GM18526 (cell line): ENCODE measurements around the gene ZBTB43.

Experiments
- POLR2A ChIP-seq: IDR thresholded peaks from 3 replicates; pipeline ENCODE4 v1.6.1; 2011; ENCODE audit not compliant: insufficient read length; ENCODE audit errors: extremely low read depth

Gene ZBTB43

GRCh38 chr9:126862104-126862761 is 57.4 kb downstream of the ZBTB43 start:
- TF ChIP-seq POLR2A, result no peak

DNA sequence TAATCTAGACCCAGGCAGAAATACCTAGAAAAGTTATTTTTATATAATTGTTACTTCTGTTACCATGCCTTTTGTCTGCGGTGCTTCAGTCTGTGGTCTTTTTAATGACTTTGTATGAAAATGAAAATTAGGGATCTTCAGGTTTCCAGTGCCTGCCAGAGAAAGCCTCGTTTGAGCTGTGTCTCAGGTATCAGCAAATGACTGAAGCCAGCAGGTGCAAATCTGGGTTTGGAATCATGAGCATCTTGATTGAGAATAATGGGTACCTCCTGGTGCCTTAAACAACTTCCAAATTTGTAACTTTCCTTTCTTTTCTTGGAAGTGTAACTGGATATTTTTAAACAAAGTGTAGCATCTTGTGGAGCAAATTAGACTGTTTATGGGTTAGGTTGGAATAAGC is 59.9 kb downstream of the ZBTB43 start:
- TF ChIP-seq POLR2A, result no peak

- TF ChIP-seq POLR2A, result no peak
Measured at GRCh38 chr9:126869368-126869767, 64.5 kb downstream of the ZBTB43 start.

- TF ChIP-seq POLR2A, result no peak
Measured at GRCh38 chr9:126872516-126872915, 67.7 kb downstream of the ZBTB43 start.

DNA sequence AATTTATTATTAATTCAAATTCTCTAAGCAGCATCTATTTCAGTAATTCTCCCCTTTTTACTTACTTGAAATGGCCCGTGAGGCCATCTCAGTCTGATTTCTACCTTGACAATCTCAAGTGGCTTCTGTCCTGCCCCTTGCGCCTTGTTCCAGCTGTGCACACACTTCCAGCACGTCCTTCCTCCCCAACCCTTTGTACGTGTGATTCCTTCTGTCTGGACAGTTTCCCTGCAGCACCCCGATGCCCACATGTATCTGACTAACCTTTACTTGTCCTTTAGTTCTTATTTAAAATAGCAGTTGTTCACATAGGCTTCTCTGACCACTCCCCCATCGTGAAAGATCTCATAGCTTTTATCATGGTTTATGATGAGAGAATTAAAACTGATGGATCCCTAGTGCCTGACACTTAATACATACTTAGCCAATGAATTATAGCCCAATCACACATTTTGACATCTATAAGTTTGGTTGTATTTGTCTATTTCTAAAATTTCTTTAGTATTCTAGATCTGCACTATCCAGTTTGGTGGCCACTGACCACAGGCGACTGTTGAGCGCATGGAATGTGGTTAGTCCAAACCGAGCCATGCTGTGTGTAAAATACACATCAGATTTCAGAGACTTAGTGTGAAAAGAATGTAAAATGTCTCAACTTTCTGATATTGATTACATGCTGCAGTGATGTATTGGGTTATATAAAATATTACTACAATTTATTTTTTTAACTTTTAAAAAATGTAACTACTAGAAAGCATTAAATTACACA is 69.9 kb downstream of the ZBTB43 start:
- no peak for TF ChIP-seq POLR2A

DNA sequence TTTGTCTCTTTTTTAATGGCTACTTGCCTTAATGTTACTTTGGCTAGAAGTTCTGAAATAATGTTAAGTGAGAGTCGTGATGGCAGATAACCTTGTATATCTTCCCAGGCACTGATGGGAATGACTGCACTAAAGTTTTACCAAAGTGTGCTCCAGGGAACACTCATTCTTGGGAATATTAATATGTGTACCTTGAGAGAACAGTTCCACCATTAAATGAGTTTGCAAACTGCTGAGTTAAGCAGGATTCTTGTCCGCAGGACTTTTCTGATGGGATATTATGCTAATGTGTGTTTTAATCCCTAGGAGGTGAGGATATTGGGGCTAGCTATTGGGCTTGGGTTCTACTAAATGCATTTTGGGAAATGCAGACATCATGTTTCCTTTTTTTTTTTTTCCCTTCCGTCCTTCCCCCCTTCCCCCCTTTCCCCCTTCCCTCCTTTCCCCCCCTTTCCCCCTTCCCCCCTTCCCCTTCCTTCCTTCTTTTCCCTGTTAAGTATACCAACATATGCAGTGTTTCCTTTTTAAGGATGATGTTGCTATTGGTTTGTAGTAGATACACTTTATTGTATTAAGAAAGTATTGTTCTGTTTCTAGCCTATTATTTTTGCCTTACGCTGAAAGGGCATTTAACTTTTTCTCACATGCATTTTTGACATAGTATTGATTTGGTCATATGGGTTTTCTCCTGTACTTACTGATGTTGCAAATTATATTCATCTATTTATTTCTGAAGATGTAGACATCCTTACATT is 71.1 kb downstream of the ZBTB43 start:
- no peak for TF ChIP-seq POLR2A

DNA sequence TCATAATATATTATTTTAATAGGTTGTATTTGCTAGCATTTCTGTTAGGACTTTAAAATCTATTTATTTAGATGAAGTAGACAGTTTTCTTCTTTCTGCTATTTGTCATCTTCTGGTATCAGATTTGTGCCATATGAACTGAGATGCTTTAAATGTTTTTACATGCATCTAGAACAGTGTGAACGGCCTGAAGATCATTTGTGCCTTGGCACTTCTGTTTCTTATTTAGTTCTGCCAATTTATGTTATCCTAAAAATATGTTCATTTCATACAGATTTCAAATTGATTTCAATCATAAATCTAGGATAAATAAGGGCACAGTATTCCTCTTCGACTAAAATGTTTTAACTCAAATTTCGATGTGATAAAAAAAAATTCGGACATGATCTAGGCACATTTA is 71.7 kb downstream of the ZBTB43 start:
- TF ChIP-seq POLR2A, result no peak

GRCh38 chr9:126877418-126877817 is 72.6 kb downstream of the ZBTB43 start:
- TF ChIP-seq POLR2A, result no peak

DNA sequence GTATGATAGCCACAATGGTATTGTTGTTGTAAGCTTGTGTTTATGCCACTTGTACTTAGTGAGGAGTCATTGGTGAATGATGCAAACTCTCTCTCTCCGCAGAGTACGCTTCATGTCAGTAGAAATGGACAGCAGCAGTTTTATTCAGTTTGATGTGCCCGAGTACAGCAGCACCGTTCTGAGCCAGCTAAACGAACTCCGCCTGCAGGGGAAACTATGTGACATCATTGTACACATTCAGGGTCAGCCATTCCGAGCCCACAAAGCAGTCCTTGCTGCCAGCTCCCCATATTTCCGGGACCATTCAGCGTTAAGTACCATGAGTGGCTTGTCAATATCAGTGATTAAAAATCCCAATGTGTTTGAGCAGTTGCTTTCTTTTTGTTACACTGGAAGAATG is 74.4 kb downstream of the ZBTB43 start:
- TF ChIP-seq POLR2A, result no peak

GRCh38 chr9:126880226-126880946 is 75.5 kb downstream of the ZBTB43 start:
- no peak for TF ChIP-seq POLR2A

- TF ChIP-seq POLR2A, result no peak
Measured at GRCh38 chr9:126880947-126881332, 76.1 kb downstream of the ZBTB43 start.

DNA sequence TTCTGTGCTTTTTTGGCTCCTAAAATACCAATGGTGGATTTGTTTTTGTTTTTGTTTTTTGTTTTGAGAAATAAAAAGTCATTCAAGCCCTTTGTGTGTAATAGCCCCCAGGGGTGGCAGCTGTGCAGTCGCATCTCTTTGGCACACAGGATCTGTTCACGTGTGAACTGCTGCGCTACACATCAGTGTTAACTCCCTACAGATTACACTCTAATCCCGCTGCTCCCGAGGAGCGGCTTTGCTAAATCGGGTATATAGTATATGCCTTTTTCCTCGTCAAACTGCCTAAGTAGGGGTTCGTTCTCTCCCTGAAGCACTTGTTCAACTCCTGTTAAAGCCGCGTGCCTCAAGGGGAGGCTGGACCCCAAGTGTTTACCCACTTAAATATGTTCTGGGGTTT is 77.9 kb downstream of the ZBTB43 start:
- no peak for TF ChIP-seq POLR2A

DNA sequence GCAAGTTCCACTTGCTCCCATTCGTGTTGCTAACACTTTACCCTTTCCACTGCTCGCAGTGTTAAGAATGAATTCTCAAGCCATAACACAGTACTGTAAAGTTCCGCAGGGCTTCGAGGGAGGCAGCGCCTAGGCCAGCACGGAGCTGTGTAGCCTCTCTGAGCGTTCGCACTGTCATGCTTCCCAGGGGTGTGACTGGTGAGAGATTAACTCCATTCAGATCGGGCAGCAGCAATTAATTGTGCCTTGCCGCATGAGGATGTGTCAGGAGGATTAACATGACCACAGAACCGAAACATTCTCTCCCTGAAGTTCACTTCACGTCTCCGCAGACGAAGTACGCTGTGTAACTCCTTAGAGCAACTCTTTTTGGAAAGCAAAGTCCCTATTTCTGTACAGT is 78.8 kb downstream of the ZBTB43 start:
- TF ChIP-seq POLR2A, result no peak

DNA sequence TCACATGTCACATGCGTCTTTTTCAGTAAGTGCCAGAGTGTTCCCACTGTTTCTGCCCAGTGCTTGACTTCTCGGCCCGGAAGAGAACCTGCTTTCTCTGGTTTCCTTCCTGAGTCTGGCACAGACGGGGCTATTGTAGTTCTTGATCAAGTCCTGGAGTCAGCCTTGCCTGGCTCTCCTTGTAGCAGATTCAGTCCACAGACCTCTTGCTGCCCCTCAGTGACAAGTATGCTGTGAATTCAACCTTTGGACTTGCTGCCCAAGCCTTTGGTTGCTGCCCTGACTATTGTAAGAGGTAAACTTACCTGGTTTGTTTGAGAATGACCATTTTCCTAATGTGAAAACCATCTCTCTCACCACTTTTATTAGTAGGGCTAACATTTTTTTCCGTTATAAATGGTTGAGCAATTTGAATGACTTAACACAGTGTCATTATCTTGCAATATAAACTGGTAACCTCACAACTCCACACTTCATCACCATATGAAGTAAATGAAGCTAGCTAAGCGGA is 80.3 kb downstream of the ZBTB43 start:
- no peak for TF ChIP-seq POLR2A
